Rectal smooth muscle tissue (tissue), 1 donor: ENCODE data around the gene LRP2.

Experiments used
- H3K27ac ChIP-seq: one replicate; pipeline ENCODE4 v1.7.0; 2013; ENCODE audit warnings: low read depth, low read length, inconsistent platforms
- H3K27me3 ChIP-seq: one replicate; pipeline ENCODE4 v1.7.0; 2013; ENCODE audit warnings: low read length; ENCODE audit not compliant: control insufficient read depth, insufficient read depth
- H3K36me3 ChIP-seq: one replicate; pipeline ENCODE4 v1.7.0; 2013; ENCODE audit warnings: low read length; ENCODE audit not compliant: control insufficient read depth, insufficient read depth
- H3K4me1 ChIP-seq: one replicate; pipeline ENCODE4 v1.7.0; 2013; ENCODE audit warnings: low read length; ENCODE audit not compliant: control insufficient read depth, insufficient read depth
- H3K4me3 ChIP-seq: one replicate; pipeline ENCODE4 v1.7.0; 2013; ENCODE audit warnings: low read length
- H3K9ac ChIP-seq: one replicate; pipeline ENCODE4 v1.7.0; 2013; ENCODE audit warnings: low read length

LRP2 gene

DNA sequence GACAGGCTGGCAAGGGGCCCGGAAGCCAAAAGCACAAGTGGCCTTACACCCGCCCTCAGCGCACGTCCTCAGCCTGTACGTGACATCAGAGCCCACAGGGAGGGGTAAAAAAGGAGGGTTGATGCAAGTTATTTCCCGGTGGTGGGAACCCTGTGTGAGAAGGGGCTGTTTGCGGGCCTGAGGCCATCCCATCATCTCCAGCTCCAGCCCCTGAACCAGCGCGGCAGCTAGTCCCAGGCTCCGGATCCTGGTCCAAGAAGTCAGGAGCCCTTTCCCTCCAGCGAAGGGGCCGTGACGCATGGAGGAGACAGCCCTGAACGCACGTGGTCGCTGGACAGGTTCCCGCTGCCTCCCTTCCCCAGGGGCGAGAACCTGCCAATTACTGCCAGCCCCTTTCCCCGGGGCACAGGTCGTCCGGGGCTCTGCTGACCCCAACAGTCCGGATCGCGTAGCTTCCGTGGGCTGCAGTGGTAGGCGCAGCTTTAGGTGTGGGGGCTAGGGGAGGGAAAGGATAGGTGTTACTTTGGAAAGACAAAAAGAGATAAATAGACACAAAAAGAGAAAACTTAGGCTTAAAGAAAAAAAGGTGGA, 1.3 kb upstream of the LRP2 start:
- Histone ChIP-seq H3K27me3 (peaks cover 20% of the 10 kb centered on the region), H3K9ac (no peak overlapping the region), H3K27ac (no peak overlapping the region), H3K4me1 (peaks cover 2% of the 10 kb centered on the region), H3K36me3 (no peaks in the 10 kb centered on the region), H3K4me3 (peak overlapping the region; percentile 76)

DNA sequence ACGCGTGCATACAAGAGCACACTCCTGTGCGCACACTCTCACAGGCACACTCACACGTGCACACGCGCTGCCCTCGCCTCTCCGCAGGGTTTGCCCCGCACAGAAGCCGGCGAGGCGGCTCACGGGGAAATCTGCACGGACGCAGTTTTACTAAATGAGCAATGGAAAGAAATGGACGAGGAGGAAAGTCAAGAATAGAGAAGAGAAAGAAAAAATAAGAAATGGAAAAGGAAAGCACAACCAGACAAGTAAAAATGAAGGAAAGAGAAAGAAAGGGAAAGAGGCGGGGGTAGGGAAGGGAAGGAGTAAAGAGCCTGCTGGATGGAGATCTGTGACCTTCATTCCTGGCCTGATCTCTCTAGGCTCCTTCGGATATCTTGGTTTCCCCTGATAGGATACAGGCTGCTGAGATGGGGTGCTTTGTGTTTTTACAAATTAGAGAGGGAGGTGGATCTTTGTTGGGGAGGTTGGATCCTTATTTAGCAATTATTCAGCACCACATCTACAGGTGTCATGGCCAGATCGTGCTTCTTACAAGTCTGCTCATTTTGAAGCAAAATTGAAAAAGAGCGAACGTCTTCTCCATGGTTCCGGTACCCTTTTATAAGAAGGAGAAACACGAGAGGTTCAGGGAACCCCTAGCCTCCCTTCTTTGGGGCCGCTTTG, 693 bp upstream of the LRP2 start:
- Histone ChIP-seq H3K4me1 (peaks cover 2% of the 10 kb centered on the region), H3K4me3 (peak overlapping the region; percentile 76), H3K36me3 (no peaks in the 10 kb centered on the region), H3K27me3 (peaks cover 20% of the 10 kb centered on the region), H3K27ac (no peak overlapping the region), H3K9ac (no peak overlapping the region)

DNA sequence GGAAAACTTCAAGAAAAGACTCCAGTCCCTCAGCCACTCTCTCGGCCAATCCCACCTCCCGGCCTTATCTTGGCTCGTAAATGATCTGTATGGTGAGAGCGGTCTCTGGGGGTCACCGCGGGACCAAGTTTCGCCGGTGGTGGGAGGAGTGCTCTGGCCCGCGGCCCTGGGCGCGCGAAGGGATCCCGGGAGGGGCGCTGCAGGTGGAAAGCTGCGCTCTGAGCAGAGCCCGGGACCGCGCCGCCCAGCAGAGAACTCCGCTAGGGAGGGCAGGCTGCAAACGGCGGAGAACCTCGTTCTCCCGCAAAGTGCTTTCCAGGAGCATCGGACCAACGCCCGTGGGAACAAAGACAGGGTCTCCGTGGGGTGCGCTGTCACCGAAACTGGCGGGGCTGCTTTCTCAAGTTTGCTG, 622 bp downstream of the LRP2 start:
- no peak overlapping the region for H3K27ac ChIP-seq
- no peaks in the 10 kb centered on the region for H3K36me3 ChIP-seq
- H3K4me3 ChIP-seq, result peak overlapping the region; percentile 76
- no peak overlapping the region for H3K9ac ChIP-seq
- H3K4me1 ChIP-seq, result peaks cover 2% of the 10 kb centered on the region
- H3K27me3 ChIP-seq, result peaks cover 22% of the 10 kb centered on the region

DNA sequence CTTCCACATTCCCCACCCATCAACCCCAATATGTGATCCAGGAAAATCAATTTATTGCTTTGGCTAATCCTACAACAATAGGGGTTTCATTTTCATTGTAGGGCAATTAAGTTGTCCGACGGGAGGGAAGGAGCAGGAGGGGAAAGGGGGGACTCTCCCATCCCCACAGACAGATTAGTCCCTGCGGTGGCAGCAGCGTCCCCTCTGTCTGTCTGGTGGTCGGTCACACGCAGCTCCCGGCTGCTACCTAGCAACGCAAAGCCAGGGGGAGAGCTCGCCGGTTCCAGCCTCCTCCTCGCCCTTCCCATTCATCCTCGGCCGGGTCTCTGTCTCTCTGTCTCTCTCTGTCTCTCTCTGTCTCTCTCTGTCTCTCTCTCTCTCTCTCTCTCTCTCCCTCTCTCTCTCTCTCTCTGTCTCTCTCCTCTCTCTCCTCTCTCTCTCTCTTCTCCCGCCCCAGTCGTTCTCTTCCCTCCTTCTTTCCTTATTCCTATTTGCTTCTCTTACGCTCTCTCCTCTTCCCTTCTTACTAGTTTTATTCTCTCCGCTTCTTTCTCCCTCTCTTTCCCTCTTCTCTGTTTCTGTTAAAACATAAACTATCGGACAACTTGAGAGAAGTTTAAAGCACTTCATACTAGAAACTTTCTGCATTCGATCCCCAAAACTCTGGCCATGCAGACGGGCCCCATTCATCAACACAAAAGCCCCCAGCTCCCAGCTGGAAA, 1.2 kb downstream of the LRP2 start:
- H3K9ac ChIP-seq, result no peak overlapping the region
- peaks cover 22% of the 10 kb centered on the region for H3K27me3 ChIP-seq
- peaks cover 2% of the 10 kb centered on the region for H3K4me1 ChIP-seq
- H3K27ac ChIP-seq, result no peak overlapping the region
- H3K4me3 ChIP-seq, result peak overlapping the region; percentile 76
- H3K36me3 ChIP-seq, result no peaks in the 10 kb centered on the region

DNA sequence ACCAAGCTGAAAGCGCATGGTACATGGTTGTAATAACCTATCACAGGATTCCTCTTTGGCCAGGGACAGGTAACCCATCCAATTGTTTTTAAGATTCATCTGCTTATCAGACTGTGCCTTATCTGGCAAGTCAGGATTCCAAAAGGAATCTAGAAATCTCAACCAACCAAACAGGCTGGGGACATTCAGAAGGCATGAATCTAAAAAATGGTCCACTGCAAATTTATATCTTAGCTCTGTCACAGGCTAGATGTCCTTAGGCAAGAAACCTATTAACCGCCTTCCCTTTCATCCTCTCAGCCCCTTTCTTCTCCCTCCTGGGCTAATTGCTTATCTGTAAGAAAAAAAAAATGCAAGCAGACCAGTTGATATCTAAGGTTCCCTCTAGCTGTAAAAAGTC, 4.3 kb downstream of the LRP2 start:
- Histone ChIP-seq H3K27me3 (peaks cover 12% of the 10 kb centered on the region), H3K9ac (no peak overlapping the region), H3K4me1 (no peaks in the 10 kb centered on the region), H3K4me3 (no peak overlapping the region), H3K36me3 (no peaks in the 10 kb centered on the region), H3K27ac (no peak overlapping the region)

DNA sequence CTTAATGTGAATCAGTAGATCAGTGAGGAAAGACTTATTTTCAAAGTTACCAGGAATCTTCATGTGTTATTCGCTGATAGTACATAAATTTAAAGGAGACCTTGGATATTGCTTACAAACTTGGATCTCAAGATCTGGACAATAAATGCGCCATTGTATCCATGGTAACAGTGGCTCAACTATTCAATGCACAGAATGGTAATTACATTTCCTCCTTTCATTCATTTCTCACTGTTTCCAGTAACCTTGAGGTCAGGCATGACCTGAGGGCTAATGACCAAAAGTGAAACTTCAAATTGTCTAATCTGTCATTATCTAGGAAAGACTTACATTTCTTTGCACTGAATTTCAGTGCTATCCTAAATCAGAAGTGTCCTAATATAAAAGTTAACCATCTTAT, 8.1 kb downstream of the LRP2 start:
- Histone ChIP-seq H3K27me3 (peaks cover 2% of the 10 kb centered on the region), H3K4me3 (no peak overlapping the region), H3K27ac (no peak overlapping the region)

DNA sequence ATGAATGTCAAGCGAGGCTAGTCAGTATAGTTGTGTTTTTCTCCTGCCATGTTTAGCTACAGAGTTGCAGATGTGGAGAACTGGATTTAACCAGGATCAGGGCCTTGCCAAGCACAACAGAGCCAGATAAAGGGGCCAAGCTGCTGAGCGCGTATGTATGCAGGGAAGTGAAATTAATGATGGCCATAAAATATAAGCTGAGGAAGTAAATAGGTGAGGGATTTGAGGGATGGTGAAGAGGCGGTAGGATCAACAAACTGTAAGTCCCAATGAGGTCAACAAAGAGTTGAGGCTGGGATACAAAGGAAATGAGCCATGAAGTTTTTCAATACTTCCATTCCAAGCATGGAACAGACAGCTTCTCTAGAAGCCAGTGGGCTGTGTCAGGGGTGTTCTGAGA, 10.6 kb downstream of the LRP2 start:
- Histone ChIP-seq H3K4me3 (no peak overlapping the region), H3K4me1 (no peaks in the 10 kb centered on the region), H3K27ac (no peak overlapping the region), H3K9ac (no peak overlapping the region), H3K36me3 (no peaks in the 10 kb centered on the region), H3K27me3 (no peaks in the 10 kb centered on the region)

More for the DNA sequence above, 8.1 kb downstream of the LRP2 start:
- Histone ChIP-seq H3K36me3 (no peaks in the 10 kb centered on the region), H3K9ac (no peak overlapping the region), H3K4me1 (no peaks in the 10 kb centered on the region)

DNA sequence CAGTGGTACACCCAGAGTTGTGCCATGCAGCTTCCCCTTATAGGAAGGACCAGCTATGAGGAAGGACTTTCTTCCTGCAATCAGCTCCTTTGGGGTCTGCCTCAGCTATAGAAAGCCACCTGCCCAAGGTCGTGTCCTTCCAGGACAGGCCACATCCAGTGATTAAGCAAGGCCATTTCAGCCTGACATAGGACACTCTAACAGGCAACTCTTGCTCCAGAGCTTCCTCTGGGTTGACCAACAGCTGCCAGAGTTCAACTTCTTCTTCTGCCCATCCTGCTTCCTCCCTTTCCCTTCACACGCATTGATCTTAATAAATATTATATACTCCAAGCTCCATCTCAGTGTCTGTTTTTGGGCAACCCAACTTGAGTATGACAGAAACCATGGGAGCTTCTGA, 12.8 kb downstream of the LRP2 start:
- Histone ChIP-seq H3K9ac (no peak overlapping the region), H3K27ac (no peak overlapping the region), H3K4me1 (no peaks in the 10 kb centered on the region), H3K36me3 (no peaks in the 10 kb centered on the region), H3K4me3 (no peak overlapping the region), H3K27me3 (no peaks in the 10 kb centered on the region)

DNA sequence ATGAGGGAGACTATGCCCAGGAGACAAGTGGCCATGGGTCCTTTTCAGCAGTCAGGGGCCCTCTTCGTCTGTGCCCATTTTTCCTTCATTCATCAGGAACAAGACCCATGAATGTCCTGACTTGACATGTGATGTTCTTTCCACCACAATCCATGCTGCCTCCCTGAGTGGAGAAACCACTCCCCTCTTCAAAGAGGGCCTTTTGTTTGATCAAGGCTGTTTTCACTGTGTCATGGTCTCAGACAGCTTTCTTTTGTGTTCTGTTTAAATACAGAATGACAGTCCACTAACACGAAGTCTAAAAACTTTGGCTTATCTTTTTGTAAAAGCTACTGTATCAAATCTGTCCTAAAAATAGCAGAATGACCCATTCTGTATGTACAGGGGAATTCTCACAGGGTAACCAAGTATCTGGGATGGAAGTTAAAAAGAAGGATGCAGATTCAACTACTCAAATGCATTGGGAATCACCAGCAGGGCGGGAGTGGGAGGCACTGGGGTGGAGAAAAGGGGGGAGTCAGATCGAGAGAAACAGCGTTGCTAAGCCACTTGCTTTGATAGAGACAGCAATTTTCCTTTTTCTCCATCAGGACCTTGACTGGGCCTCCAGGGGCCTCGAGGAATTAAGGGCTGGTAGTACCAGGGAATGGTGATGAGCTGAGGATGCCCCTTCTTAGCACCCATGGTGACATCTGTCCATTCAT, 13.9 kb downstream of the LRP2 start:
- Histone ChIP-seq H3K9ac (no peak overlapping the region), H3K27me3 (no peaks in the 10 kb centered on the region), H3K4me1 (no peaks in the 10 kb centered on the region), H3K27ac (no peak overlapping the region), H3K36me3 (no peaks in the 10 kb centered on the region), H3K4me3 (no peak overlapping the region)

DNA sequence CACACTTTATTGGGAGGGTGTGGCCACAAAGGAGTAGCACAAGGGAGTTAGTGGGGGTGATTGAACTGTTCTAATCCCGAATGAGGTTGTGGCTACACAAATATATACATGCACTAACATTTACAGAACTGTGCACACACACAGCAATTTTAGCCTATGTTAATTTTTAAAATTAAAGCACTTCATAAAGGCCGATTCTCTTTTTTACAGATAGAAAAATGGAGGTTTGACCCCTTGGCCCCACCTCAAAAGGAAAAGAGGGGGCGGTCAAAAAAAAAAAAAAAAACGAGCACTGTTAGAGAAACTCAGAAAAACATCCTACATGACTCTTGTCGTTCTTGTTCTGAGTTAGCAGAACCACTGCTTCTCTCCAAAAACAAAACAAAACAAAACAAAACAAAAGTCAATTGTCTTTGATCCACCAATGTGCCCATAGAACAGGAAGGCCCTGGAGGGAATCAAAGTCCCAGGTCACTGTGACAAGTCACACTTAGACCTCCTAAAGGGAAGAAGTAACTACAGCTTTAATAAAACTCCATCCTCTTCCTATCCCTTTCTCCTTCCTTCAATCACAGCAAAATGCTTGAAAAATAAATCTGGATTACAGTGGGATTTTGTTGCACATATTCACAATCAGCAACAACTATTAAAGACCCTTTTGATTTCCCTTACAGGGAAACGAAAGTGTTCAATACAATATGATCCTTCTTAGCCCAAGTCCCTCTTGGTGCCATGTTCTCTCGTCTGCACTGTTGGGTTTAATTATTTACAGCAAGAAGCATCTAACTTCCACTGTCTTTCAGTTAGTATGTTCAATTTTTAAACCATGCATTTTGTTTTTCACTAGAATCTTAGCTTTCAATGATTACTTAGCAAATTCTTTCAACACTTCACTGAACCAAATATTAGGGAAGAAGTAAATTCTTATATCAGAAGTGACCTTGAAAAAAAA, 16.6 kb downstream of the LRP2 start:
- Histone ChIP-seq H3K27me3 (no peaks in the 10 kb centered on the region), H3K27ac (no peak overlapping the region), H3K4me1 (no peaks in the 10 kb centered on the region)

DNA sequence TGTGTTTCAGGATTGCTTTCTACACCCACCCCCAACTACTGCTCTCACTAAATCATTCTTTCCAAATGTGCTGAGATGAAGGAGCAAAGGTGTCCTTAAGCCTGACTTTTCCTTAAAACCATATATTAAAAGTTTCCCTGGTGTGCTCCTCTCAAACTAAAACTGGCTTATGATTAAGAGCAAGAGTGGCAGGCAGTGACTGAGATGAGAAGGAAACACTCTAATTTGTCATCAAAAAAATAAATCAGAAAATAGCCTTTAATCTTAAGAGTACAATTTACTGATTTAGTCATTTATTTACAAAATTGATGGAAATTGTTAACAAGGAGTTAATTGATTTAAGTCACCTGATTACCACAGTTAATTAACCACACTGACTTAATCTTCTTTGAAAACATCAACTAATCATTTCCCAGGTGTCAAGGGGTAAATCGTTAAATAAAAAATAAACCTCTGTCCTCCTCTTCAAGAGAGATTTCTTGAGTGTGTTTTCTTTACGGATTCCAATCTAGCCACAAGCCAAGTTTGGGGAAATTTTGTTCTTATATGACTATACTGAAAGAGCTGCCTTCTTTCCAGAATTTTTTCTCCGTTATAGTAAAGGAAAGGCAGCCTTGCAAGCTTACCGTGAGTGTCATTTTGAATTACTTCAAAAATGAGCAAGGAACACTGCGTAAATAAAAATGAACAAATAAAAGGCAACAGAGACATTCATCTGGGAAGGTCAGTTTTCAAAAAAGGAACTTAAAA, 17.4 kb downstream of the LRP2 start:
- Histone ChIP-seq H3K4me1 (no peaks in the 10 kb centered on the region), H3K4me3 (no peak overlapping the region), H3K27ac (no peak overlapping the region), H3K9ac (no peak overlapping the region), H3K36me3 (no peaks in the 10 kb centered on the region), H3K27me3 (no peaks in the 10 kb centered on the region)

More for the DNA sequence above, 16.6 kb downstream of the LRP2 start:
- Histone ChIP-seq H3K9ac (no peak overlapping the region), H3K36me3 (no peaks in the 10 kb centered on the region), H3K4me3 (no peak overlapping the region)
